Pancreas (tissue), 10 donors: ENCODE measurements around the gene DET1. TPM values are rescaled to one million over a fixed set of nuclear protein-coding genes. Genes with fewer than 3 reads are reported as not detected.

Source experiments
- ATAC-seq, 4 donors: fragments of 200-7000 bp; cut with Tn5 transposase; one replicate each; pipeline versions ENCODE4 v1.8.0 to v1.9.1; 2020; ENCODE audit warnings: mild to moderate bottlenecking in 4 of 4, moderate library complexity in 4 of 4
- DNase-seq, 6 donors: peaks; one replicate each; pipeline ENCODE4 v3.0.0-alpha.2; 2020
- FAIRE-seq: peaks from 2 replicates; lab custom pipeline; 2012; peaks lifted over from hg19 to GRCh38; lab: Jason Lieb, UNC
- H3K27ac ChIP-seq, 4 donors: fragments of 200-600 bp; sonication (generic); 1 replicate in 3 of 4; 2 replicates in 1 of 4; pipeline versions ENCODE4 v1.5.0 to v1.8.0; 2020
- H3K27me3 ChIP-seq, 4 donors: fragments of 200-600 bp; one replicate each; pipeline ENCODE4 v1.8.0; 2021
- H3K36me3 ChIP-seq, 3 donors: fragments of 200-600 bp; sonication (generic) in 1 of 3; one replicate each; pipeline versions ENCODE4 v1.5.0 to v1.8.0; 2020 to 2021
- H3K4me1 ChIP-seq, 3 donors: fragments of 200-600 bp; one replicate each; pipeline ENCODE4 v1.8.0; 2021
- H3K4me3 ChIP-seq, 4 donors: fragments of 200-600 bp; sonication (generic) in 2 of 4; one replicate each; pipeline versions ENCODE4 v1.5.0 to v1.8.0; 2020 to 2021
- H3K9me3 ChIP-seq, 4 donors: fragments of 200-600 bp; one replicate each; pipeline ENCODE4 v1.8.0; 2021
- WGBS, 2 donors: extraction: QIAGEN DNeasy Blood & Tissue Kit; methylation state at CpG; one replicate each; pipeline ENCODE4 v1.1.7; 2013; 5-methylcytosine and 5-hydroxymethylcytosine counted together
- intact Hi-C, 3 donors: fragments of 100-400 bp; cut with DNase I; formaldehyde crosslinking; loops; one replicate each; pipeline versions ENCODE4 v1.11.1 to v1.14.2; 2022
- polyA plus RNA-seq, 2 donors: library from polyadenylated mRNA; stranded (reverse); fragments of 200-250 nt; gene quantifications; one replicate each; pipeline ENCODE4 v1.2.3, GENCODE V29; 2013
- total RNA-seq, 6 donors: library from RNA; stranded (reverse); fragmentation: NEBNext Ultra II Directional in 4 of 6; extraction: Animal tissue kit (Norgen Biotek cat#: 25700) in 4 of 6; gene quantifications; one replicate each; pipeline versions ENCODE4 v1.2.1 to v1.2.4, GENCODE V29; 2021 to 2023
- TF ChIP-seq, protein P1 (sequence below), 4 donors: fragments of 200-600 bp; sonication (generic) in 3 of 4; IDR thresholded peaks; one replicate each; pipeline versions ENCODE4 v1.5.0 to v1.8.0; 2021; ENCODE audit warnings: antibody characterized with exemption in 4 of 4
- donor health status: healthy with polysubstance abuse.
- donor health status: DM: no; HTN: no; CAD: no; lungs with moderate emphysema.
- donor health status: DM: no; HTN: no; CAD: no.
- donor health status: control.
- donor health status: control.
- donor health status: Bipolar disorder and iron deficiency.
- donor health status: DM: yes; HTN: yes; CAD: no.
- donor health status: DM: no; HTN: no; CAD: no.
- donor health status: DM: no; HTN: no; CAD: no.
- donor health status: DM: yes; HTN: yes; CAD: no.

Gene DET1
- total and polyA plus RNA-seq, 8 donors: 2.2 to 4.2 (median 3.0) TPM

DNA sequence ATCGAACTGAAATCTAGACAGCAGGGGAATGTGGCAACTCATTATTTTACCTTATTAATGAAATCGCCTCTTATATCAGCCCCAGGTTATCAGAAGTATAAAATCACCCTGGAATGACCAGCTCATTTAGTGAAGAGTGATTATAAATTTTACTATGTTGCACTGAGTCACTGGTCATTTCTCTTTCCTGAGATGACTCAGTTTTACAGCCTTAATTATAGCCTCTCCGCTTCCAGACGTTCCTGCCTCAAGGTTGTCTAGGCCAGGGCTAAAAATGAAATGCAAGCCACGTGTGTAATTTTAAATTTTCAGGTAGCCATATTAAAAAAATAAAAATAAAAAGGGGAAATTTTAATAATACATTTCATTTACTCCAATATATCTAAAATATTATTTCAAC is 33.3 kb downstream of the DET1 start:
- Histone ChIP-seq H3K9me3 (no peaks in the 10 kb centered on the region), H3K4me3 (no peak overlapping the region), H3K36me3 (peaks cover 0 to 24% (median 3%) of the 10 kb centered on the region in 3 donors), H3K27me3 (no peaks in the 10 kb centered on the region), H3K27ac (no peak overlapping the region), H3K4me1 (no peaks in the 10 kb centered on the region)
- no peak for DNase-seq
- ATAC-seq: no peak
- FAIRE-seq: no peak
- intact Hi-C loops: no loop called here
- WGBS, 2 donors: 81 to 92% methylated on average over 5 of the region's 5 CpGs
- TF ChIP-seq, protein P1, sequence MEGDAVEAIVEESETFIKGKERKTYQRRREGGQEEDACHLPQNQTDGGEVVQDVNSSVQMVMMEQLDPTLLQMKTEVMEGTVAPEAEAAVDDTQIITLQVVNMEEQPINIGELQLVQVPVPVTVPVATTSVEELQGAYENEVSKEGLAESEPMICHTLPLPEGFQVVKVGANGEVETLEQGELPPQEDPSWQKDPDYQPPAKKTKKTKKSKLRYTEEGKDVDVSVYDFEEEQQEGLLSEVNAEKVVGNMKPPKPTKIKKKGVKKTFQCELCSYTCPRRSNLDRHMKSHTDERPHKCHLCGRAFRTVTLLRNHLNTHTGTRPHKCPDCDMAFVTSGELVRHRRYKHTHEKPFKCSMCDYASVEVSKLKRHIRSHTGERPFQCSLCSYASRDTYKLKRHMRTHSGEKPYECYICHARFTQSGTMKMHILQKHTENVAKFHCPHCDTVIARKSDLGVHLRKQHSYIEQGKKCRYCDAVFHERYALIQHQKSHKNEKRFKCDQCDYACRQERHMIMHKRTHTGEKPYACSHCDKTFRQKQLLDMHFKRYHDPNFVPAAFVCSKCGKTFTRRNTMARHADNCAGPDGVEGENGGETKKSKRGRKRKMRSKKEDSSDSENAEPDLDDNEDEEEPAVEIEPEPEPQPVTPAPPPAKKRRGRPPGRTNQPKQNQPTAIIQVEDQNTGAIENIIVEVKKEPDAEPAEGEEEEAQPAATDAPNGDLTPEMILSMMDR (IDR thresholded peaks at IDR 0.05): no peak

DNA sequence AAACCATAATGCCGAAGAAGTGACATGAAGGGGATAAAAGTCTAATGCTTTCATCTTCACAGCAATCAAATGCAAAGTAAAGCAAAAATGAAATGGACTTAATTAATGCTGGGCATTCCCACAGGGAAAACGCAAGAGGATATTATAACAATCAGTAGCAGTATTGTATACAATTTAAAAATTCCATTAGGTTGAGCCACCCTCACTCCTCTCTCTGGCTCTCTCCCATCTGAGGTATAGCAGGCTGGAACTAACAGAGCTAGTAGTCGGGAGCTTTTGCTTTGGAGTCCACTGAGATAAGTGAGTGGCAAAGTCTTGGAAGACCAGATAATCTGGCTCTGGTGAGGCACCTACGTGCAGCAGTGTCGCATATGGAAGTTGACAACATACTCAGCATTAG is 33.9 kb downstream of the DET1 start:
- FAIRE-seq: no peak
- H3K36me3 ChIP-seq: peaks cover 3 to 24% (median 4%) of the 10 kb centered on the region in 3 donors
- WGBS, 2 donors: 93% methylated on average over 5 of the region's 5 CpGs

DNA sequence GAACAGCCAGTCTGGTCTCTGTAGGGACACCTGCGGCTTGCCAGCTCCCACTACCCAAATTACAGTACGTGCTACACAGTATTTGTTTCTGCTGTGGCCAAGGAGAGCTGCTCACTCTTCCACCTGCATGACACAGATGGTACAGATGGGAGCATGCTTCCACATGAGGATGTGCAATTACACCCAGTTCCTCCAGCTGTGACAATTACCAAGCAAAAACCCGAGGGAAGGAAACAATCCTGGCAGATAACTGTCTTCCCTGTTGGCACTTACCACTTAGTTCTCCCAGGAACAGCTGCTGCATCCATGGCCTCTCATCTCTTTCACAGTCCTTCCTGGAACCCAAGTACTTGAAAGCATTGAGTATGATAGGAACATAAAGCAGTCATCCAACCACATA is 34.4 kb downstream of the DET1 start:
- ATAC-seq (no peak), FAIRE-seq (no peak), DNase-seq (no peak)
- Histone ChIP-seq H3K4me3 (no peak overlapping the region), H3K36me3 (peaks cover 3 to 24% (median 4%) of the 10 kb centered on the region in 3 donors), H3K9me3 (no peaks in the 10 kb centered on the region), H3K4me1 (no peaks in the 10 kb centered on the region), H3K27ac (no peak overlapping the region), H3K27me3 (no peaks in the 10 kb centered on the region)
- TF ChIP-seq, protein P1 (IDR thresholded peaks at IDR 0.05): no peak
- WGBS, 2 donors: 81 to 84% methylated on average over 3 of the region's 3 CpGs
- intact Hi-C loops: no loop called here

More for the DNA sequence above, 33.9 kb downstream of the DET1 start:
- no peak for DNase-seq
- Histone ChIP-seq H3K27me3 (no peaks in the 10 kb centered on the region), H3K4me3 (no peak overlapping the region), H3K27ac (no peak overlapping the region), H3K4me1 (no peaks in the 10 kb centered on the region), H3K9me3 (no peaks in the 10 kb centered on the region)
- no peak for ATAC-seq
- TF ChIP-seq, protein P1 (IDR thresholded peaks at IDR 0.05): no peak
- intact Hi-C loops: no loop called here

DNA sequence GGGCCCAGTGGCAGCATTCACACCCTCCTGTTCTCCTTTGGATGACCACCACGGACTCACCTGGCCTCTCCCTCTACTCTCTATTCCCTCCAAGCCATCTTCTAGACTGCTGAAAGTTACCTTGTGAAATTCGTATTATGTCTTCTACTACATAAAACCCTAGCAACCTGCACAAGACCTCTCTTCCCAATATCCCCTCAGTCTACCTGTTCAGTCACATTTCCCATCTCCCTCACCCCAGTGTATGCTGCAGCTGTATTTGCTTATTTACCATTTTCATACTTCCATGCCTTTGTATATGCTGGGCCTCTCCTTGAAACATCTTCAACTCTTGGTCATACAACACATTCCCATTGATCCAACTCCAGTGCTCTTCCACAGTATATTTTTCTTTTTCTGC is 35.3 kb downstream of the DET1 start:
- H3K36me3 ChIP-seq: peaks cover 3 to 24% (median 4%) of the 10 kb centered on the region in 3 donors
- TF ChIP-seq, protein P1 (IDR thresholded peaks at IDR 0.05): no peak
- intact Hi-C loops: no loop called here
- 66 to 93% methylated on average over 2 of the region's 2 CpGs for WGBS, 2 donors
- no peak for ATAC-seq
- H3K27me3 ChIP-seq: no peaks in the 10 kb centered on the region
- no peak overlapping the region for H3K4me3 ChIP-seq
- H3K9me3 ChIP-seq: no peaks in the 10 kb centered on the region
- no peak for FAIRE-seq
- H3K27ac ChIP-seq: no peak overlapping the region
- DNase-seq: no peak
- H3K4me1 ChIP-seq: no peaks in the 10 kb centered on the region

DNA sequence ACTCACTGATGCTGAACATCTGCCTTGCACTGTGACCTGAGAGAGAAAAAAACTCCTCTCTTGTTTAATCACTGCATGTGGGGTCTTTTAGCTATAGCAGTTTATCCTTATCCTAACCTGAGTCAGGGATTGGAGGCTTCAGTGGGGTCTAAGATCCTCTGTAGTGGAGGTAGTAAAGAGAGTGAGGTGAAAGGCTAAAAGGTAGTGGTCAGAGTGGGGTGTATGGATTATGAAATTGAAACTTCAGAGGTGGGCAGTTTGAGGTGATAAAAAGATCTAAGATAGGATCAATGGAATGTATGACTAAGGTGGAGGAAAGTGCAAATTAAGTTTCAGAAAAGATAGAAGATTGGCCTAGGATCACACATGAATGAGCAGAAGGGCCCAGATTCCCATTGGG is 36.5 kb downstream of the DET1 start:
- H3K36me3 ChIP-seq: peaks cover 3 to 26% (median 4%) of the 10 kb centered on the region in 3 donors
- H3K27me3 ChIP-seq: no peaks in the 10 kb centered on the region
- H3K27ac ChIP-seq: no peak overlapping the region
- ATAC-seq (no peak), FAIRE-seq (no peak), DNase-seq (no peak)
- intact Hi-C loops: no loop called here
- H3K4me1 ChIP-seq: no peaks in the 10 kb centered on the region
- no peaks in the 10 kb centered on the region for H3K9me3 ChIP-seq
- TF ChIP-seq, protein P1 (IDR thresholded peaks at IDR 0.05): no peak
- H3K4me3 ChIP-seq: no peak overlapping the region
